GM19351 (cell line): Measurements from ENCODE around the gene MAP3K20.
"Not testable (repeated sequence)": the region's sequence is repeated elsewhere in the genome, so short reads cannot be mapped to it uniquely, and the experiment has no call there.

Experiments
- ATAC-seq: cut with Tn5 transposase; IDR thresholded peaks from one replicate; pipeline ENCODE4 v1.9.1; 2021; ENCODE audit warnings: mild to moderate bottlenecking, moderate library complexity; ENCODE audit not compliant: unreplicated experiment

Gene MAP3K20

DNA sequence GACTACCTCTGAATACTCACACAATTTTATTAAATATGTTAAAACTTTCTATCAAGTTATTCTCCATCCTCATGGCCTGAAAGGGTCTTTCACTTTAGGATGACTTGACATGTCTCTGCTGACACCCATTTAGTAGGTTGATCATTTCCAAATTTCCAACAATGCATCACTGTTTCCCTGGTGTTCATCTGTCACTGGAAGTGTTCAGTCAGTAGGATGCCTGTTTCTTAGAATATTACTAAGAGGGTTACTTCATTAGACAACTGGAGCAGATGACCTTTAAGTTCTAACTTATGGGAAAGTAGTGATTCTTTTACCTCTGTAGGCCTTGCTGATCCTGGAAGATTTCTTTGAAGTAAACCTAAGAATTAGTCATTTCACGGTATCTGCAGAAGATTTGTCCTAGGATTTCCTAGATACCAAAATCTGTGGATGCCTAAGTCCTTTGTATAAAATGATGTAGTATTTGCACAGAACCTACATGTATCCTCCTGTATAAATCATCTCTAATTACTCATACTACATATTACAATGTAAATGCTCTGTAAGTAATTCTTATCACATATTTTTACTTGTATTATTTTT, 77.7 kb downstream of the MAP3K20 start:
- ATAC-seq: no peak

DNA sequence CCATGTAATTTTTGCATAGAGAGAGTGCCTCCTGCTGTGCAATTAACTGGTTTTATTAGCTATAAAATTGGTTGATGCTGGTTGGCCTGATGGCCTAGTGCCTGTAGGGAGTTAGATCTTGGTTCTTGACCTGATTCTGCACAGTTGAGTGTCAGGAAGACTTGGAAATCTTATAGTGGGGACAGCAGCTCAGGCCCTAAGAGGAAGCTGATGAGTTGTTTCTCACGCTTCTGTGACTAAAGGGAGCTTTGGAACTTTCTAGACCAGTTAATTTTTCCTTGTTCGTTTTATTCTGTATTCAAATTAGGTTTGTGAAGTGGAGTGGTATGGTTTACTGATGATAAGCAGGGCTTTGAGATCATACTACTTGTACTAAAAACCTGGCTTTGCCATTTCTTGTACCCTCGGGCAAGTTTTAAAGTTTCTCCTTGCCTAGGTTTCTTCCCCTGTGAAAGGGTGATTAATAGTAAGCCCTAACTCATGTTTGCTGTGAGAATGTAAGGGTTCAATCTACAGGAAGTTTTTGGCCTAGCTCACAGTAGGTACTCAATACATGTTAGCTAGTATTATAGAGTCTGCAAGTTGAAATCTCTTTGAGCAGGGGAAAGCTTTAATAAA, 82.1 kb downstream of the MAP3K20 start:
- no peak for ATAC-seq

GRCh38 chr2:173159791-173160463, 84.3 kb downstream of the MAP3K20 start:
- ATAC-seq: no peak

- no peak for ATAC-seq
Measured at GRCh38 chr2:173160618-173161017, 85.0 kb downstream of the MAP3K20 start.

DNA sequence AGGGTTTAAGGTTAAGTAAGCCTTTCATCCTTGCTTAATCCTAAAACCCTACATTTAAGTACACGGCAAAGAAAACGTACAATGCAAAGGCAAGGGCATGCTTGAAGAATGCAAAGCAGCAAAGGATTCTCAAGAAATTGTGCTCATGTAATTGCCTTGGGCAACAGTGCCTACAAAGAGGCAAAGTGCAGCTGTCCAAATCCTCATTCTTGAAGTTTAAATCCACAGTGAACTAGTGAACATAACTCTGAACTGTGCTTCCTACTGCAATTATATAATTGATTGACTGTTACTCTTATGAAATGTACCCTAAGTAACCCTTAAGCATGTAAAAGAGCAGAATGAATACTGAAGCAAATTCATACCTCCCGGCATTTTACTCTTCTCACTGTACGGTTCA, 85.4 kb downstream of the MAP3K20 start:
- ATAC-seq: no peak

- no peak for ATAC-seq
Measured at GRCh38 chr2:173161507-173161906, 85.9 kb downstream of the MAP3K20 start.

DNA sequence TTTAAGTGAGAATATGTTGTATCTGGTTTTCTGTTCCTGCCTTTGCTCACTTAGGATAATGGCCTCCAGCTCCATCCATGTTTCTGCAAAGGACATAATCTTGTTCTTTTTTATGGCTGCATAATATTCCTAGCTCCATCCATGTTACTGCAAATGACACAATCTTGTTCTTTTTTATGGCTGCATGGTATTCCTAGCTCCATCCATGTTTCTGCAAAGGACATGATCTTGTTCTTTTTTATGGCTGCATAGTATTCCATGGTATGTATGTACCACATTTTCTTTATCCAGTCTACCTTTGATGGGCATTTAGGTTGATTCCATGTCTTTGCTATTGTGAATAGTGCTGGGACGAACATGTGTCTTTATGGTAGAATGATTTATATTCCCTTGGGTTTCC, 87.7 kb downstream of the MAP3K20 start:
- ATAC-seq: not testable (repeated sequence)

DNA sequence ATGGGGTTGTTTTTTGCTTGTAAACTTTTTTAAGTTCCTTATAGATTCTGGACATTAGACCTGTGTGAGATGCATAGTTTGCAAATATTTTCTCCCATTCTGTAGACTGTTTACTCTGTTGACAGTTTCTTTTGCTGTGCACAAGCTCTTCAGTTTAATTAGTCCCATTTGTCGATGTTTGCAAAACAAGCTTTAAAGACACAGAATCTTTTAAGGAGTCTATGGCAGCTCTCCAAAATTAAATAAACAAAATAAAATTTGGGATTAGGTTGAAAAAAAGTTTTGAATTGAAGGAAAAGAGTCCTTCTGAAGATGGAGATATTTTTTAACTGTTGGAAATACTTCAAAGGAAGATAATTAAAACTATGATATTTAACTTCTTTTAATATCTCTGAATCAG, 88.8 kb downstream of the MAP3K20 start:
- no peak for ATAC-seq

GRCh38 chr2:173165443-173166238, 90.0 kb downstream of the MAP3K20 start:
- no peak for ATAC-seq

GRCh38 chr2:173171321-173171720, 95.7 kb downstream of the MAP3K20 start:
- ATAC-seq: no peak

DNA sequence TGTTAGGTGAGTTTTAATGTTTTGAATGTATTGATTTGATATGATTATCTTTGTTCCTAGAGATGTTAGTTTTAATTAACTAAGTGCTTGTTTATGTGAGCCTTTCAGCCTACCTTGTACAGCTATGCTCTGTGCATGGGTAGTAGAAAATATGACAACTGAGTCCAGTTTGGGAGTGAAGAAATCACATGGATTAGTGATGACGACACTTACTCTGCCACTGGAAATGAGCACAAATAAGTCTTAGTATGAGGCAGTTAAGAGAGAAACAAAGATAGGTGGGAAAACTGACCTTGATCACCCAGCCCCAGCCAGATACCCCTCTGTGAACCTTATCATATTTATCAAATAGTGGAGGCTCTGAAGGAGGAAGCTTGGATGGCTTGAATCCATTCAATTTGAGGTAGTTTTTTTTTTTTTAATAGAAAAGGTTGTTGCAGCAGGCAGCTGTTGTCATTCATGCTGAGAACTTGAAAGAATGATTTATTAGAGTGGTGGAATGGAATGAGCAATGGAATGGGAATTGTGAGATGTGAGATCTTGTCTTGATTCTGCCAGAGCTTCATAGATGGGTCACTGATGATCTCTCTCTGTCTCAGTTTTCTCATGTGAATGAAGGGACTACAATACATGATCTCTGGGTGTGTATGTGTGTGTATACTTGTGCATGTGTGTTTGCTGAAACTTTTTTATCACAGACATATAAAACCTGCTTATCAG, 96.4 kb downstream of the MAP3K20 start:
- no peak for ATAC-seq

GRCh38 chr2:173174339-173174738, 98.7 kb downstream of the MAP3K20 start:
- ATAC-seq: not testable (repeated sequence)

- no peak for ATAC-seq
Measured at GRCh38 chr2:173175222-173175621, 99.6 kb downstream of the MAP3K20 start.

DNA sequence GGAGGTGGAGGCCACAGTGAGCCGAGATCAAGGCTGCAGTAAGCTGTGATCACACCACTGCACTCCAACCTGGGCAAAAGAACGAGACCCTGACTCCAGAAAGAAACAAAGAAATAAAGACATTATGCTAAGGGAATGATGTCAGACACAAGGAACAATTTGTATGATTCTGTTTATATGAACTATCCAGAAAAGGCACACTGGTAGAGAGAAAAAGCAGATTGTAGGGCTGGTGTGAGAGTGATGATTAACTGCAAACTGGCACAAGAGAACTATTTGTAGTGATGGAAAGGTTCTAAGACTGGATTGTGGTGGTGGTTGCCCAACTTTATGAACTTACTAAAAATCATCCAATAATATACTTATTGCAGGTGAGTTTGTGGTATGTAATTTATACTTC, 106.3 kb downstream of the MAP3K20 start:
- no peak for ATAC-seq

GRCh38 chr2:173184031-173185004, 108.7 kb downstream of the MAP3K20 start:
- no peak for ATAC-seq

DNA sequence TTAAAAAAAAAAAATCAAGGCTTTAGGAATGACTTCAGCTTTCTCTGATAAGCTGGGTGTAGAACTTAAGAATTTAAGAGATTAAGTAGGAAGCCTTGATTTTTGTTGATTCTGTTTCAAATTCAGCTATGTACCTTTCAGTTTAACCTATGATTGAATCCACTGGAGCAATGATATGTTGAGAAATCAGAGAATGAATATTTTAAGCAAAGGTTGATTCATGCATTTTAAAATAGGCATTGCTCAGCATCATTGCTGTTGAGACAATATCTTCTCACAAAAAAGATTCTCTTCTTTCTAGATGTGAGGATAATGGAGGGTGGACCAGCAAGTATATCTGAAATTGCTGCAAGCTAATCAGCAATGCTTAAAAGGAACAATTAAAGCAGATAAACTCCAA, 109.8 kb downstream of the MAP3K20 start:
- ATAC-seq: no peak

DNA sequence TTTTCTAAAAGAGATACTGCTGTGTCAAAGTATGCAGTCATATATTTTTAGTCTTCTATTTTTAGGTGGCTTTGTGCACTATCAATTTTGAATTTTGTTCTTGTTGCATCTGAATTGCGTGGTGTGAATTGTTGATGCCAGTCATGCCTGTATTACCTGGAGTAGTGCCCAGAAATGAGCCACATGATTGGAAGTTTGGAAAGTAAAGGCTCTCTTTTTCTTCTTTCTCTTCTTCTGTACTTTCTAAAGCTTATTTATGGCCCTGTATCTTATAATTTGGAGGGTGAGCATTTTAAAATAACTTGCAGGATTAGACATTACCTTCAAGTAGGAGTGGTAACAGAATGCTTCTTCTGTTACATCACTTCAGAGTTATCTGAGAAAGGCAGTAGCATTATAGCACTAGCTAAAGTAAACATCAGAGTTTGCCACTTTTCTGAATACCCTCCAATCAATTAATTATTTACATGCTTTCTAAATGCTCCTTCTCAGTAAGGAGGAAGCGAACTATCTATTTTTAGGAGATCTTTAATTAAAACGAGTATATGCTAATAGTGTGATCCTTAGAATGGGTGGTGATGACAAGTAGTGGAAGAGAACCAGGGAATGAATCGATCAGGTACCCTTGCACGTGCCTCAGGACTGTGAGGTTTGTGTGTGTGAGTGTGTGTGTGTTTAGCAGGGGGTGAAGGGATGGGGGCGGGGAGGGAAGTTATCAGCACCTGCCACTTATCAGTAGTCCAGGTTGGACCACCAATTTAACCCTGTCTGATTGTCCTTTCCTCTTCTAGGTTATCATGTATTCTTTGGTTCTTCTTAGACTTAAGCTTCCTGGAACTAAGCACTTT, 112.5 kb downstream of the MAP3K20 start:
- ATAC-seq: no peak

DNA sequence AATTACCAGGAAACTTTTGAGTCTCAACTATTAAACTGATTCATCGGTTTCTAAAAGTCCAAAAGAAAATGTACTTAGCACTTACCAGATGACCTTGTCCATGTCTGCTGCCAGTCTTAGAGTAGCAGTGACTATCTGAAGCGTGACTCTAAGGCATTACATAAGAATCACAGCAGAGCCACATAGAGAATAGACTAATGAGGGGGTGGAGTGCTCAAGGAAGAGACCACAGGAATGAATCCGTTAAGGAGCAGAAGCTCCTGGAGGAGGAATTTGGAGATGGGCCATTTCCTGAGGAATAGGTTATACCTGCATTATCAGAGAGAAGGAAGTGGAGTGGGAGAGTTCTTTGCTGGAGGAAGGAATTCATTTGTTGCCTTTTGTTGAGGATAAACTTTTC, 116.0 kb downstream of the MAP3K20 start:
- no peak for ATAC-seq

- ATAC-seq: no peak
Measured at GRCh38 chr2:173192071-173192470, 116.4 kb downstream of the MAP3K20 start.
